H1 (cell line): ENCODE results near the gene ZBTB25. TPM values are rescaled to one million over a fixed set of nuclear protein-coding genes. Genes with fewer than 3 reads are reported as not detected.

Source experiments
- ATF3 ChIP-seq: IDR thresholded peaks from 2 replicates; pipeline ENCODE4 v1.6.1; 2011; ENCODE audit warnings: low read depth, mild to moderate bottlenecking, low read length; ENCODE audit not compliant: insufficient read depth
- FOSL1 ChIP-seq: IDR thresholded peaks from 2 replicates; pipeline ENCODE4 v1.6.1; 2011; ENCODE audit warnings: mild to moderate bottlenecking, low read depth, low read length, moderate library complexity; ENCODE audit not compliant: insufficient read depth
- GABPA ChIP-seq: IDR thresholded peaks from 2 replicates; pipeline ENCODE4 v1.6.1; 2011; ENCODE audit warnings: mild to moderate bottlenecking, low read length, moderate library complexity, borderline replicate concordance; ENCODE audit not compliant: insufficient read depth
- GTF2F1 ChIP-seq: IDR thresholded peaks from 2 replicates; pipeline ENCODE4 v1.6.1; 2012; ENCODE audit warnings: low read depth, low read length, improper control_type of control experiment, borderline replicate concordance
- HDAC2 ChIP-seq, 2 experiments: fragments of 300-600 bp in 1 of 2; sonication (generic) in 1 of 2; IDR thresholded peaks; 2 replicates each; pipeline ENCODE4 v1.6.1; 2011 to 2012; ENCODE audit warnings: low read depth in 2 of 2, low read length in 2 of 2, mild to moderate bottlenecking in 2 of 2, moderate library complexity in 2 of 2, borderline replicate concordance in 1 of 2, inconsistent platforms in 1 of 2
- KDM5A ChIP-seq: fragments of 200-600 bp; IDR thresholded peaks from 2 replicates; pipeline ENCODE4 v1.7.1; 2012; ENCODE audit warnings: mild to moderate bottlenecking, low read length, inconsistent platforms, mixed read lengths
- NRF1 ChIP-seq: IDR thresholded peaks from 2 replicates; pipeline ENCODE4 v1.6.1; 2011; ENCODE audit warnings: mild to moderate bottlenecking, low read depth, low read length, improper control_type of control experiment
- SP1 ChIP-seq: IDR thresholded peaks from 2 replicates; pipeline ENCODE4 v1.6.1; 2011; ENCODE audit warnings: low read depth, low read length
- SUZ12 ChIP-seq: fragments of 200-600 bp; sonication (generic); IDR thresholded peaks from 2 replicates; pipeline ENCODE4 v1.6.1; 2012; ENCODE audit warnings: mild to moderate bottlenecking, inconsistent platforms, low read length, moderate library complexity, mixed read lengths
- TAF7 ChIP-seq: optimal IDR thresholded peaks from 2 replicates; pipeline ENCODE3; 2011; ENCODE audit warnings: low read depth, mild to moderate bottlenecking, inconsistent platforms, low read length, moderate library complexity, borderline replicate concordance
- TBP ChIP-seq: IDR thresholded peaks from 2 replicates; pipeline ENCODE4 v1.6.1; 2011; ENCODE audit warnings: low read depth, low read length, improper control_type of control experiment
- TEAD4 ChIP-seq: IDR thresholded peaks from 2 replicates; pipeline ENCODE4 v1.6.1; 2012; ENCODE audit warnings: low read depth, low read length, inconsistent platforms, mixed read lengths
- polyA plus RNA-seq, 7 experiments: library from polyadenylated mRNA; depleted of rRNA in 3 of 7; stranded (reverse) in 5 of 7; unstranded in 2 of 7; fragments of >200 nt in 5 of 7; fragments of 200-250 nt in 2 of 7; gene quantifications; 1 replicate in 5 of 7; 2 replicates in 1 of 7; 4 replicates in 1 of 7; pipeline versions ENCODE4 v1.2.1 to v1.2.3, GENCODE V29; 2011 to 2013; ENCODE audit warnings: missing spikeins in 2 of 7, mixed read lengths in 2 of 7
- total RNA-seq: library from RNA; stranded (reverse); fragmentation: NEBNext Ultra II Directional; extraction: Animal tissue kit (Norgen Biotek cat#: 25700); gene quantifications from 2 replicates; pipeline ENCODE4 v1.2.1, GENCODE V29; 2021

Gene ZBTB25
- total and polyA plus RNA-seq, 2 of the 8 experiments (the other 6 are each of a cell fraction or from before 2014, with no cell fraction given), result 5.4 to 11.4 TPM

DNA sequence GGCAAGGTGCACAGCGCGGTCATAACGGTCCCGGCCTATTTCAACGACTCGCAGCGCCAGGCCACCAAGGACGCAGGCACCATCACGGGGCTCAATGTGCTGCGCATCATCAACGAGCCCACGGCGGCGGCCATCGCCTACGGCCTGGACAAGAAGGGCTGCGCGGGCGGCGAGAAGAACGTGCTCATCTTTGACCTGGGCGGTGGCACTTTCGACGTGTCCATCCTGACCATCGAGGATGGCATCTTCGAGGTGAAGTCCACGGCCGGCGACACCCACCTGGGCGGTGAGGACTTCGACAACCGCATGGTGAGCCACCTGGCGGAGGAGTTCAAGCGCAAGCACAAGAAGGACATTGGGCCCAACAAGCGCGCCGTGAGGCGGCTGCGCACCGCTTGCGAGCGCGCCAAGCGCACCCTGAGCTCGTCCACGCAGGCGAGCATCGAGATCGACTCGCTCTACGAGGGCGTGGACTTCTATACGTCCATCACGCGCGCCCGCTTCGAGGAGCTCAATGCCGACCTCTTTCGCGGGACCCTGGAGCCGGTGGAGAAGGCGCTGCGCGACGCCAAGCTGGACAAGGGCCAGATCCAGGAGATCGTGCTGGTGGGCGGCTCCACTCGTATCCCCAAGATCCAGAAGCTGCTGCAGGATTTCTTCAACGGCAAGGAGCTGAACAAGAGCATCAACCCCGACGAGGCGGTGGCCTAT is 37.8 kb upstream of the ZBTB25 start (continued):
- TF ChIP-seq ATF3 (no peak), FOSL1 (no peak), HDAC2 (IDR thresholded peaks at IDR 0.05; ENCODE audit: borderline replicate concordance in 1 of 2, low read depth in 2 of 2, low read length in 2 of 2) (no peak), GTF2F1 (no peak), KDM5A (no peak), SP1 (no peak), TEAD4 (no peak), NRF1 (no peak), GABPA (no peak), SUZ12 (no peak), TAF7 (no peak), TBP (no peak)
